ENCODE results near the gene TPP2.

The TPP2 gene

GRCh38 chr13:102596147-102597028 is at the start of gene TPP2:
Gene TPP2, plus strand, starts transcription at chr13:102596986. Its CDS starts 53 bp downstream, at chr13:102597039.
- DNase-seq (ENCODE audit: low read depth in 4 of 4, low spot score in 1 of 4), result peak; percentile 95 to 98 (median 96)

GRCh38 chr13:102548811-102549210 is 48.0 kb upstream of the TPP2 start:
- DNase-seq (ENCODE audit: low read depth in 4 of 4, low spot score in 1 of 4), result no peak

- no peak for DNase-seq (ENCODE audit: low read depth in 4 of 4, low spot score in 1 of 4)
Observed at GRCh38 chr13:102550507-102550906, 46.3 kb upstream of the TPP2 start.

GRCh38 chr13:102555914-102556553 is 40.8 kb upstream of the TPP2 start:
- DNase-seq (ENCODE audit: low read depth in 4 of 4, low spot score in 1 of 4), result no peak

- no peak for DNase-seq (ENCODE audit: low read depth in 4 of 4, low spot score in 1 of 4)
Observed at GRCh38 chr13:102556806-102557205, 40.0 kb upstream of the TPP2 start.

- no peak for DNase-seq (ENCODE audit: low read depth in 4 of 4, low spot score in 1 of 4)
Observed at GRCh38 chr13:102558029-102558428, 38.8 kb upstream of the TPP2 start.

- DNase-seq (ENCODE audit: low read depth in 4 of 4, low spot score in 1 of 4), result no peak
Observed at GRCh38 chr13:102561933-102562332, 34.9 kb upstream of the TPP2 start.

- DNase-seq (ENCODE audit: low read depth in 4 of 4, low spot score in 1 of 4), result no peak
Observed at GRCh38 chr13:102563267-102563666, 33.5 kb upstream of the TPP2 start.

GRCh38 chr13:102564564-102564963 is 32.2 kb upstream of the TPP2 start:
- DNase-seq (ENCODE audit: low read depth in 4 of 4, low spot score in 1 of 4), result no peak

GRCh38 chr13:102566513-102566912 is 30.3 kb upstream of the TPP2 start:
- DNase-seq (ENCODE audit: low read depth in 4 of 4, low spot score in 1 of 4), result no peak

GRCh38 chr13:102567857-102568256 is 28.9 kb upstream of the TPP2 start:
- no peak for DNase-seq (ENCODE audit: low read depth in 4 of 4, low spot score in 1 of 4)

GRCh38 chr13:102569488-102569887 is 27.3 kb upstream of the TPP2 start:
- DNase-seq (ENCODE audit: low read depth in 4 of 4, low spot score in 1 of 4), result no peak

- DNase-seq (ENCODE audit: low read depth in 4 of 4, low spot score in 1 of 4), result no peak
Observed at GRCh38 chr13:102571075-102571474, 25.7 kb upstream of the TPP2 start.

GRCh38 chr13:102572323-102572722 is 24.5 kb upstream of the TPP2 start:
- DNase-seq (ENCODE audit: low read depth in 4 of 4, low spot score in 1 of 4), result no peak

- no peak for DNase-seq (ENCODE audit: low read depth in 4 of 4, low spot score in 1 of 4)
Observed at GRCh38 chr13:102580552-102581169, 16.1 kb upstream of the TPP2 start.

GRCh38 chr13:102582256-102582655 is 14.5 kb upstream of the TPP2 start:
- DNase-seq (ENCODE audit: low read depth in 4 of 4, low spot score in 1 of 4), result no peak

GRCh38 chr13:102584434-102584833 is 12.4 kb upstream of the TPP2 start:
- no peak for DNase-seq (ENCODE audit: low read depth in 4 of 4, low spot score in 1 of 4)

GRCh38 chr13:102586615-102587014 is 10.2 kb upstream of the TPP2 start:
- no peak for DNase-seq (ENCODE audit: low read depth in 4 of 4, low spot score in 1 of 4)

GRCh38 chr13:102587916-102588315 is 8.9 kb upstream of the TPP2 start:
- DNase-seq (ENCODE audit: low read depth in 4 of 4, low spot score in 1 of 4), result no peak

- no peak for DNase-seq (ENCODE audit: low read depth in 4 of 4, low spot score in 1 of 4)
Observed at GRCh38 chr13:102589301-102589822, 7.4 kb upstream of the TPP2 start.

GRCh38 chr13:102591988-102592781 is 4.6 kb upstream of the TPP2 start:
- DNase-seq (ENCODE audit: low read depth in 4 of 4, low spot score in 1 of 4), result peak; percentile 52 to 74 (median 62)

All from stimulated activated CD4-positive, alpha-beta T cell treated with anti-CD3 and anti-CD28 coated beads, Interleukin-1b, Interleukin-23, amount 100 ng/mL, for 24 hours (primary cell).